Mesendoderm (in vitro differentiated cells): ENCODE measurements around the gene SLC44A5.
"Not testable (repeated sequence)": the region's sequence is repeated elsewhere in the genome, so short reads cannot be mapped to it uniquely, and the experiment has no call there.

Experiments
- DNase-seq: peaks from one replicate; pipeline ENCODE4 v3.0.0; 2013
- H2AK5ac ChIP-seq: 2 replicates; pipeline ENCODE4 v1.6.1; 2013; ENCODE audit warnings: low read length, inconsistent platforms
- H2BK120ac ChIP-seq: 2 replicates; pipeline ENCODE4 v1.6.1; 2013; ENCODE audit warnings: low read depth, mild to moderate bottlenecking, low read length, moderate library complexity, mixed read lengths
- H2BK15ac ChIP-seq: replicated peaks from 2 replicates; pipeline ENCODE4 v1.6.1; 2013; ENCODE audit warnings: low read depth, mild to moderate bottlenecking, moderate library complexity
- H2BK5ac ChIP-seq: 2 replicates; pipeline ENCODE4 v1.6.1; 2013; ENCODE audit warnings: low read length, inconsistent platforms
- H3K18ac ChIP-seq: 2 replicates; pipeline ENCODE4 v1.6.1; 2013; ENCODE audit warnings: mild to moderate bottlenecking, low read length, mixed read lengths
- H3K23ac ChIP-seq: one replicate; pipeline ENCODE4 v1.6.1; 2013; ENCODE audit warnings: low read length
- H3K27ac ChIP-seq: 2 replicates; pipeline ENCODE4 v1.5.1; 2013; ENCODE audit warnings: low read depth, mild to moderate bottlenecking, inconsistent platforms, low read length, moderate library complexity
- H3K27me3 ChIP-seq: 2 replicates; pipeline ENCODE4 v1.6.1; 2013; ENCODE audit warnings: low read length, control low read depth, mild to moderate bottlenecking, inconsistent platforms; ENCODE audit not compliant: insufficient read depth, poor library complexity
- H3K36me3 ChIP-seq: 2 replicates; pipeline ENCODE4 v1.6.1; 2013; ENCODE audit warnings: low read length, inconsistent platforms; ENCODE audit not compliant: control insufficient read depth, insufficient read depth
- H3K4ac ChIP-seq: one replicate; pipeline ENCODE4 v1.6.1; 2013; ENCODE audit warnings: low read depth, mild to moderate bottlenecking, low read length, moderate library complexity
- H3K4me1 ChIP-seq: 2 replicates; pipeline ENCODE4 v1.6.1; 2013; ENCODE audit warnings: low read depth, low read length, inconsistent platforms; ENCODE audit not compliant: control insufficient read depth
- H3K4me2 ChIP-seq: 2 replicates; pipeline ENCODE4 v1.6.1; 2013; ENCODE audit warnings: low read length
- H3K4me3 ChIP-seq: 2 replicates; pipeline ENCODE4 v1.5.1; 2013; ENCODE audit warnings: mild to moderate bottlenecking, low read length
- H3K56ac ChIP-seq: one replicate; pipeline ENCODE4 v1.6.1; 2013; ENCODE audit warnings: low read length
- H3K79me1 ChIP-seq: 2 replicates; pipeline ENCODE4 v1.6.1; 2013; ENCODE audit warnings: low read length, inconsistent platforms
- H3K79me2 ChIP-seq: 2 replicates; pipeline ENCODE4 v1.6.1; 2013; ENCODE audit warnings: mild to moderate bottlenecking, low read length; ENCODE audit not compliant: control insufficient read depth, insufficient read depth
- H3K9ac ChIP-seq: 2 replicates; pipeline ENCODE4 v1.6.1; 2013; ENCODE audit warnings: low read length, inconsistent platforms
- H4K5ac ChIP-seq: one replicate; pipeline ENCODE4 v1.6.1; 2013; ENCODE audit warnings: low read length
- H4K8ac ChIP-seq: one replicate; pipeline ENCODE4 v1.6.1; 2013; ENCODE audit warnings: low read depth, mild to moderate bottlenecking, control low read depth, low read length, moderate library complexity
- WGBS: extraction: QIAGEN DNeasy Blood & Tissue Kit; methylation state at CpG from one replicate; pipeline ENCODE4 v1.1.7; 2013; ENCODE audit warnings: low lambda C conversion rate, missing lambda C conversion rate; ENCODE audit not compliant: insufficient coverage; ENCODE audit errors: extremely low coverage; 5-methylcytosine and 5-hydroxymethylcytosine counted together

The SLC44A5 gene

GRCh38 chr1:75181214-75181955 is 429.5 kb downstream of the SLC44A5 start:
- H2BK120ac ChIP-seq, H3K4ac ChIP-seq, H4K5ac ChIP-seq, H3K36me3 ChIP-seq, H2BK5ac ChIP-seq, H3K4me1 ChIP-seq, H3K9ac ChIP-seq, DNase-seq, H2AK5ac ChIP-seq, H3K79me2 ChIP-seq, H3K79me1 ChIP-seq, H4K8ac ChIP-seq, H3K27ac ChIP-seq, H3K27me3 ChIP-seq, H3K4me2 ChIP-seq, H3K4me3 ChIP-seq, H3K23ac ChIP-seq, H3K56ac ChIP-seq, H2BK15ac ChIP-seq, H3K18ac ChIP-seq: not testable (repeated sequence)
- no CpG with 5 or more reads among the region's 13 CpGs for WGBS

GRCh38 chr1:75174031-75174760 is 436.7 kb downstream of the SLC44A5 start:
- no CpG with 5 or more reads among the region's 2 CpGs for WGBS
- Histone ChIP-seq H3K4me1 (no peaks in the 10 kb centered on the region), H3K4me2 (no peak overlapping the region), H3K56ac (no peak overlapping the region), H3K79me1 (no peaks in the 10 kb centered on the region), H3K36me3 (no peaks in the 10 kb centered on the region), H3K27ac (no peak overlapping the region), H3K79me2 (no peaks in the 10 kb centered on the region), H4K5ac (no peak overlapping the region), H3K27me3 (no peaks in the 10 kb centered on the region), H3K9ac (no peak overlapping the region), H3K4ac (no peak overlapping the region), H2BK15ac (no peak overlapping the region), H2BK5ac (no peak overlapping the region), H3K4me3 (no peak overlapping the region), H2AK5ac (no peak overlapping the region), H3K23ac (no peak overlapping the region), H4K8ac (no peak overlapping the region), H3K18ac (no peak overlapping the region), H2BK120ac (no peak overlapping the region)
- no peak for DNase-seq

- Histone ChIP-seq H2BK15ac (no peak overlapping the region), H3K4me1 (no peaks in the 10 kb centered on the region), H3K9ac (no peak overlapping the region), H3K36me3 (no peaks in the 10 kb centered on the region), H2AK5ac (no peak overlapping the region), H3K4ac (no peak overlapping the region), H3K79me1 (no peaks in the 10 kb centered on the region), H3K27me3 (no peaks in the 10 kb centered on the region), H3K56ac (no peak overlapping the region), H3K18ac (no peak overlapping the region), H2BK5ac (no peak overlapping the region), H3K4me3 (no peak overlapping the region), H4K8ac (no peak overlapping the region), H3K23ac (no peak overlapping the region), H4K5ac (no peak overlapping the region), H3K27ac (no peak overlapping the region), H3K4me2 (no peak overlapping the region), H2BK120ac (no peak overlapping the region), H3K79me2 (no peaks in the 10 kb centered on the region)
- DNase-seq = no peak
- WGBS = no CpG with 5 or more reads among the region's 1 CpG
Observed at GRCh38 chr1:75172556-75172955, 438.4 kb downstream of the SLC44A5 start.

GRCh38 chr1:75171876-75172275 is 439.0 kb downstream of the SLC44A5 start:
- no CpG with 5 or more reads among the region's 1 CpG for WGBS
- Histone ChIP-seq H3K27ac (no peak overlapping the region), H3K9ac (no peak overlapping the region), H4K8ac (no peak overlapping the region), H3K27me3 (no peaks in the 10 kb centered on the region), H3K79me1 (no peaks in the 10 kb centered on the region), H3K56ac (no peak overlapping the region), H2BK15ac (no peak overlapping the region), H3K36me3 (no peaks in the 10 kb centered on the region), H3K4me3 (no peak overlapping the region), H3K79me2 (no peaks in the 10 kb centered on the region), H2AK5ac (no peak overlapping the region), H2BK5ac (no peak overlapping the region), H3K23ac (no peak overlapping the region), H3K4me2 (no peak overlapping the region), H4K5ac (no peak overlapping the region), H2BK120ac (no peak overlapping the region), H3K4ac (no peak overlapping the region), H3K18ac (no peak overlapping the region), H3K4me1 (no peaks in the 10 kb centered on the region)
- no peak for DNase-seq

GRCh38 chr1:75170981-75171380 is 439.9 kb downstream of the SLC44A5 start:
- no peak overlapping the region for H3K4me3 ChIP-seq
- no peaks in the 10 kb centered on the region for H3K4me1 ChIP-seq
- no peaks in the 10 kb centered on the region for H3K79me2 ChIP-seq
- H3K4me2 ChIP-seq = no peak overlapping the region
- H3K4ac ChIP-seq = no peak overlapping the region
- H4K5ac ChIP-seq = no peak overlapping the region
- H3K23ac ChIP-seq = no peak overlapping the region
- H2AK5ac ChIP-seq = no peak overlapping the region
- no peaks in the 10 kb centered on the region for H3K79me1 ChIP-seq
- no peak overlapping the region for H2BK15ac ChIP-seq
- no peak overlapping the region for H3K27ac ChIP-seq
- no peaks in the 10 kb centered on the region for H3K36me3 ChIP-seq
- no peak overlapping the region for H3K9ac ChIP-seq
- no peaks in the 10 kb centered on the region for H3K27me3 ChIP-seq
- DNase-seq = no peak
- H2BK5ac ChIP-seq = no peak overlapping the region
- no peak overlapping the region for H3K56ac ChIP-seq
- no CpG with 5 or more reads among the region's 2 CpGs for WGBS
- no peak overlapping the region for H4K8ac ChIP-seq
- no peak overlapping the region for H2BK120ac ChIP-seq
- H3K18ac ChIP-seq = no peak overlapping the region
